HG02870 (cell line): ENCODE measurements around the gene STOML2.
"Not testable (repeated sequence)": the region's sequence is repeated elsewhere in the genome, so short reads cannot be mapped to it uniquely, and the experiment has no call there.

Experiments used
- ATAC-seq: cut with Tn5 transposase; IDR thresholded peaks from one replicate; pipeline ENCODE4 v1.9.1; 2021; ENCODE audit warnings: mild to moderate bottlenecking, moderate library complexity; ENCODE audit not compliant: unreplicated experiment

STOML2 gene

GRCh38 chr9:35102769-35103659 lies at the start of gene STOML2:
Gene STOML2 (minus strand): TSS chr9:35103131. CDS start chr9:35103094, 37 bp downstream.
- peak; percentile 97 for ATAC-seq

- not testable (repeated sequence) for ATAC-seq
Observed at GRCh38 chr9:35147941-35148563, 45.1 kb upstream of the STOML2 start.

GRCh38 chr9:35142037-35142436 lies 39.1 kb upstream of the STOML2 start:
- ATAC-seq: no peak

GRCh38 chr9:35140093-35140492 lies 37.2 kb upstream of the STOML2 start:
- ATAC-seq: no peak

- no peak for ATAC-seq
Observed at GRCh38 chr9:35136866-35137265, 33.9 kb upstream of the STOML2 start.

- ATAC-seq: no peak
Observed at GRCh38 chr9:35135988-35136387, 33.1 kb upstream of the STOML2 start.

- ATAC-seq: no peak
Observed at GRCh38 chr9:35134920-35135319, 32.0 kb upstream of the STOML2 start.

- peak; percentile 45 for ATAC-seq
Observed at GRCh38 chr9:35116898-35117551, 14.1 kb upstream of the STOML2 start.

- ATAC-seq: no peak
Observed at GRCh38 chr9:35116539-35116897, 13.6 kb upstream of the STOML2 start.

- peak; percentile 48 for ATAC-seq
Observed at GRCh38 chr9:35115680-35116538, 13.0 kb upstream of the STOML2 start, which contains the start of gene ATOSB. Gene ATOSB (minus strand): TSS chr9:35115862. CDS start chr9:35108274, 7,588 bp downstream.

GRCh38 chr9:35114840-35115628 lies 12.1 kb upstream of the STOML2 start:
- ATAC-seq: no peak

GRCh38 chr9:35114113-35114839 lies 11.3 kb upstream of the STOML2 start:
- ATAC-seq: no peak

- ATAC-seq: no peak
Observed at GRCh38 chr9:35112257-35113020, 9.5 kb upstream of the STOML2 start.

GRCh38 chr9:35111001-35111933 lies 8.3 kb upstream of the STOML2 start:
- ATAC-seq: peak; percentile 71

- no peak for ATAC-seq
Observed at GRCh38 chr9:35110327-35110761, 7.4 kb upstream of the STOML2 start.

GRCh38 chr9:35108946-35109575 lies 6.1 kb upstream of the STOML2 start:
- no peak for ATAC-seq

- no peak for ATAC-seq
Observed at GRCh38 chr9:35108461-35108860, 5.5 kb upstream of the STOML2 start.
